ENCODE measurements around the gene ADPRM.

DNA sequence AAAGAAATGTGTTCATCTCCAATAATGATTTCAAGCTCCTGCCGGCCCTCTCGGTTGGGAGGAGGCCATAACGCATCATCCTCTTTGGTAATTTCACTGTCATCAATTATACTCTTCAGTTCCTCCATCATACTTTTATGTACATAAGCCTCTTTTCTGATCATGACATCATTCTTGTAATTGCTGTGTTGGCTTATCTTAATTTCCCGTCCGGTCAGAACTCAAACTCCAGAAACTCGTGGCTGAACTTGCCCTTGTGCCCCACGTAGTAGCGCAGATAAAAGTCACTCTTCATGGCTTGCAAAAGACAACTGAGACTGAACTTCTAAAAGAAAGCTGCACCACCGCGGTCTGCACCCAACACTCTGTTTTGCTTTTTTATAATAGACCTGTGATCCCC lies 18.8 kb downstream of the ADPRM start:
- TF ChIP-seq CTCF (optimal IDR thresholded peaks at IDR 0.05 in 1 of 3, IDR thresholded peaks at IDR 0.05 in 1 of 3, conservative IDR thresholded peaks at IDR 0.05 in 1 of 3; ENCODE audit: extremely low read depth in 1 of 3, insufficient read depth in 2 of 3, low read length in 3 of 3) (no peak), EZH2 (IDR thresholded peaks at IDR 0.05; ENCODE audit: low read length) (no peak)
